Stimulated activated naive CD8-positive, alpha-beta T cell treated with anti-CD3 and anti-CD28 coated beads, Interleukin-15, Interleukin-2, amounts not matched to agents 100 ng/mL and 50 ng/mL, for 24 hours (primary cell): ENCODE measurements around the gene MYCBPAP.

ENCODE experiments used
- H3K27ac Mint-ChIP-seq: one replicate; pipeline ENCODE4 v1.8.0; 2021; ENCODE audit warnings: mild to moderate bottlenecking, mixed read lengths
- H3K27me3 Mint-ChIP-seq: one replicate; pipeline ENCODE4 v1.8.0; 2021; ENCODE audit warnings: mixed read lengths
- H3K36me3 Mint-ChIP-seq: one replicate; pipeline ENCODE4 v1.8.0; 2021; ENCODE audit warnings: low read depth, mixed read lengths
- H3K4me1 Mint-ChIP-seq: one replicate; pipeline ENCODE4 v1.8.0; 2021; ENCODE audit warnings: low read depth, mixed read lengths
- H3K4me3 Mint-ChIP-seq: one replicate; pipeline ENCODE4 v1.8.0; 2021; ENCODE audit warnings: mild to moderate bottlenecking, mixed read lengths
- H3K9me3 Mint-ChIP-seq: one replicate; pipeline ENCODE4 v1.8.0; 2021; ENCODE audit warnings: mixed read lengths

Gene MYCBPAP

GRCh38 chr17:50493744-50494143, 14.5 kb upstream of the MYCBPAP start:
- Mint-ChIP-seq H3K27me3 (no peaks in the 10 kb centered on the region), H3K4me1 (no peaks in the 10 kb centered on the region), H3K4me3 (no peak overlapping the region), H3K9me3 (no peaks in the 10 kb centered on the region), H3K36me3 (no peaks in the 10 kb centered on the region), H3K27ac (no peak overlapping the region)

- no peak overlapping the region for H3K4me3 Mint-ChIP-seq
- no peaks in the 10 kb centered on the region for H3K36me3 Mint-ChIP-seq
- H3K27me3 Mint-ChIP-seq: no peaks in the 10 kb centered on the region
- no peak overlapping the region for H3K27ac Mint-ChIP-seq
- H3K9me3 Mint-ChIP-seq: no peaks in the 10 kb centered on the region
- H3K4me1 Mint-ChIP-seq: no peaks in the 10 kb centered on the region
Measured at GRCh38 chr17:50495217-50495823, 12.9 kb upstream of the MYCBPAP start.

GRCh38 chr17:50495918-50496317, 12.3 kb upstream of the MYCBPAP start:
- H3K9me3 Mint-ChIP-seq: no peaks in the 10 kb centered on the region
- H3K4me1 Mint-ChIP-seq: no peaks in the 10 kb centered on the region
- no peaks in the 10 kb centered on the region for H3K36me3 Mint-ChIP-seq
- H3K27me3 Mint-ChIP-seq: no peaks in the 10 kb centered on the region
- no peak overlapping the region for H3K27ac Mint-ChIP-seq
- no peak overlapping the region for H3K4me3 Mint-ChIP-seq

- Mint-ChIP-seq H3K27me3 (no peaks in the 10 kb centered on the region), H3K27ac (no peak overlapping the region), H3K36me3 (no peaks in the 10 kb centered on the region), H3K4me3 (no peak overlapping the region), H3K4me1 (no peaks in the 10 kb centered on the region), H3K9me3 (no peaks in the 10 kb centered on the region)
Measured at GRCh38 chr17:50498021-50498874, 10.0 kb upstream of the MYCBPAP start.

GRCh38 chr17:50499270-50499669, 9.0 kb upstream of the MYCBPAP start:
- H3K9me3 Mint-ChIP-seq: no peaks in the 10 kb centered on the region
- H3K36me3 Mint-ChIP-seq: no peaks in the 10 kb centered on the region
- H3K27ac Mint-ChIP-seq: no peak overlapping the region
- no peak overlapping the region for H3K4me3 Mint-ChIP-seq
- peaks cover 8% of the 10 kb centered on the region for H3K4me1 Mint-ChIP-seq
- no peaks in the 10 kb centered on the region for H3K27me3 Mint-ChIP-seq

- no peaks in the 10 kb centered on the region for H3K36me3 Mint-ChIP-seq
- H3K9me3 Mint-ChIP-seq: no peaks in the 10 kb centered on the region
- no peak overlapping the region for H3K27ac Mint-ChIP-seq
Measured at GRCh38 chr17:50499721-50500120, 8.5 kb upstream of the MYCBPAP start.

GRCh38 chr17:50501054-50501453, 7.2 kb upstream of the MYCBPAP start:
- peaks cover 12% of the 10 kb centered on the region for H3K4me1 Mint-ChIP-seq
- H3K36me3 Mint-ChIP-seq: no peaks in the 10 kb centered on the region
- H3K27me3 Mint-ChIP-seq: no peaks in the 10 kb centered on the region
- no peaks in the 10 kb centered on the region for H3K9me3 Mint-ChIP-seq
- no peak overlapping the region for H3K27ac Mint-ChIP-seq
- no peak overlapping the region for H3K4me3 Mint-ChIP-seq

More at GRCh38 chr17:50499721-50500120, 8.5 kb upstream of the MYCBPAP start:
- Mint-ChIP-seq H3K4me1 (peaks cover 11% of the 10 kb centered on the region), H3K4me3 (no peak overlapping the region), H3K27me3 (no peaks in the 10 kb centered on the region)

GRCh38 chr17:50502301-50502990, 5.8 kb upstream of the MYCBPAP start:
- Mint-ChIP-seq H3K4me1 (peaks cover 12% of the 10 kb centered on the region), H3K36me3 (no peaks in the 10 kb centered on the region), H3K9me3 (no peaks in the 10 kb centered on the region), H3K27me3 (no peaks in the 10 kb centered on the region), H3K27ac (no peak overlapping the region), H3K4me3 (no peak overlapping the region)

GRCh38 chr17:50505591-50506130, 2.6 kb upstream of the MYCBPAP start:
- Mint-ChIP-seq H3K36me3 (no peaks in the 10 kb centered on the region), H3K27ac (no peak overlapping the region), H3K4me1 (peaks cover 33% of the 10 kb centered on the region), H3K27me3 (no peaks in the 10 kb centered on the region), H3K4me3 (no peak overlapping the region), H3K9me3 (no peaks in the 10 kb centered on the region)

- Mint-ChIP-seq H3K27me3 (no peaks in the 10 kb centered on the region), H3K36me3 (no peaks in the 10 kb centered on the region), H3K9me3 (no peaks in the 10 kb centered on the region), H3K4me1 (peaks cover 39% of the 10 kb centered on the region), H3K27ac (no peak overlapping the region), H3K4me3 (no peak overlapping the region)
Measured at GRCh38 chr17:50506298-50506697, 1.9 kb upstream of the MYCBPAP start.

GRCh38 chr17:50508573-50509460, 578 bp downstream of the MYCBPAP start:
- H3K27ac Mint-ChIP-seq: peak overlapping the region; percentile 90
- H3K9me3 Mint-ChIP-seq: no peaks in the 10 kb centered on the region
- peaks cover 46% of the 10 kb centered on the region for H3K4me1 Mint-ChIP-seq
- H3K4me3 Mint-ChIP-seq: peak overlapping the region; percentile 88
- no peaks in the 10 kb centered on the region for H3K36me3 Mint-ChIP-seq
- no peaks in the 10 kb centered on the region for H3K27me3 Mint-ChIP-seq

GRCh38 chr17:50511058-50511457, 2.8 kb downstream of the MYCBPAP start:
- Mint-ChIP-seq H3K36me3 (no peaks in the 10 kb centered on the region), H3K9me3 (no peaks in the 10 kb centered on the region), H3K4me3 (no peak overlapping the region), H3K27me3 (no peaks in the 10 kb centered on the region), H3K4me1 (peaks cover 39% of the 10 kb centered on the region), H3K27ac (peak overlapping the region; percentile 56)

GRCh38 chr17:50513495-50513894, 5.3 kb downstream of the MYCBPAP start:
- peaks cover 34% of the 10 kb centered on the region for H3K4me1 Mint-ChIP-seq
- no peaks in the 10 kb centered on the region for H3K9me3 Mint-ChIP-seq
- H3K27ac Mint-ChIP-seq: no peak overlapping the region
- no peaks in the 10 kb centered on the region for H3K27me3 Mint-ChIP-seq
- no peaks in the 10 kb centered on the region for H3K36me3 Mint-ChIP-seq
- no peak overlapping the region for H3K4me3 Mint-ChIP-seq

GRCh38 chr17:50514388-50514787, 6.1 kb downstream of the MYCBPAP start:
- H3K27me3 Mint-ChIP-seq: no peaks in the 10 kb centered on the region
- H3K36me3 Mint-ChIP-seq: no peaks in the 10 kb centered on the region
- peaks cover 26% of the 10 kb centered on the region for H3K4me1 Mint-ChIP-seq
- H3K9me3 Mint-ChIP-seq: no peaks in the 10 kb centered on the region
- H3K27ac Mint-ChIP-seq: no peak overlapping the region
- H3K4me3 Mint-ChIP-seq: no peak overlapping the region
